Erythroblast (primary cell): ENCODE measurements around the gene PIP4K2B.

Experiments used
- GATA1 ChIP-seq: IDR thresholded peaks from 2 replicates; pipeline ENCODE4 v1.6.1; 2011; ENCODE audit warnings: low read depth, mild to moderate bottlenecking, control low read depth, low read length, moderate library complexity
- POLR2A ChIP-seq: IDR thresholded peaks from 2 replicates; pipeline ENCODE4 v1.6.1; 2011; ENCODE audit warnings: mild to moderate bottlenecking, low read length

DNA sequence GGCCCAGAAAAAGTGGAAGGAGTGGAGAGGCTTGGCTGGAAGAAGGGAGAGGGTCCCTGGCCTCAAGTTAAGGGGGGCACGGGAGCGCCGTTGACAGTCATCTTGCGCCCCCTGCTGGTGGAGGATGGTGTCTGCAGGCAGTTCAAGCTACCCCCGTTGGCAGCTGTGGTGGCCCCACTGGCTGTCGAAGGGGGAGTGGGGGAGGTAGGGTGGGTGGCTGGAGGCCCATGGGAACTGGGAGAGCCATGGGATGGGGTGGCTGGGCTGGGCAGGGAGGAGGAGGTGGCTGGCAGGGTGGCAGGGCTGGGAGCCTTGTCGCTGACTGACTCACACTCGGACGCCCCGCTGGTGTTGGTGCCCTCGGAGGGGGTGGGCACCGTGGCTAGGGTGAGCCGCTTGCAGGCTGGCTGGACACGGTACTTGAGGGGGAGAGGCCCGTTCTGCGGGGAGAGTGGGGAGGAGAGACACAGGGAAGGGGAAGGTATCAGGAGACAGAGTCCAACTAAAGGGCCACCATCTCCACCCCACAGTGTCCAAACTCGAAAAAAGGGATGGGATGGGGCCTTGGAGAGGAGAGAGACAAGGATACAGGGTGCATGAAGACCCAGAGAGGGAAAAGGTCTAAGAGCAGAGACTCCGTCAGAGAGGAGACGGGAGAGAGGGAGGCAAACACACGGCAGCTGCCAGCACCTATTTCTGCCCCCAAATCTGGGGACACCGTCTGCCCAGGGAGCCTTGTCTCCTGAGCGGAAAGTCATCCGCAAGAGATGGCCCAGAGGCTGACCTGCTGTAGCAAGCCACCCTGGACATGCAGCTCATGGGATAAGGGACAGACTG, 64.0 kb downstream of the PIP4K2B start:
- TF ChIP-seq POLR2A (no peak), GATA1 (no peak)
